HEK293 (cell line): ENCODE data around the gene NPFF.

ENCODE experiments used
- TRIM28 ChIP-seq: IDR thresholded peaks from 2 replicates; pipeline ENCODE4 v1.6.1; 2011; ENCODE audit warnings: low read length, control low read depth, borderline replicate concordance
- ZEB2 ChIP-seq: fragments of 450-650 bp; formaldehyde crosslinking; IDR thresholded peaks from 2 replicates; pipeline ENCODE4 v1.5.1; 2016; ENCODE audit warnings: missing biosample characterization, missing genetic modification characterization
- ZIC2 ChIP-seq: fragments of 450-650 bp; formaldehyde crosslinking; IDR thresholded peaks from 2 replicates; pipeline ENCODE4 v1.5.1; 2016; ENCODE audit warnings: missing biosample characterization, missing genetic modification characterization
- ZNF184 ChIP-seq: fragments of 450-650 bp; IDR thresholded peaks from 2 replicates; pipeline ENCODE4 v1.5.1; 2018; ENCODE audit warnings: missing biosample characterization, mild to moderate bottlenecking, missing genetic modification characterization
- ZNF266 ChIP-seq: fragments of 450-650 bp; formaldehyde crosslinking; IDR thresholded peaks from 2 replicates; pipeline ENCODE4 v1.5.1; 2016; ENCODE audit warnings: missing biosample characterization, missing genetic modification characterization, low read depth
- ZNF292 ChIP-seq: fragments of 450-650 bp; formaldehyde crosslinking; IDR thresholded peaks from 2 replicates; pipeline ENCODE4 v1.5.1; 2016; ENCODE audit warnings: low read depth, missing biosample characterization, missing genetic modification characterization, borderline replicate concordance
- ZNF335 ChIP-seq: fragments of 450-650 bp; formaldehyde crosslinking; conservative IDR thresholded peaks from 2 replicates; pipeline ENCODE4 v1.5.1; 2016; ENCODE audit warnings: missing biosample characterization, missing genetic modification characterization
- ZNF529 ChIP-seq: fragments of 450-650 bp; formaldehyde crosslinking; IDR thresholded peaks from 2 replicates; pipeline ENCODE4 v1.5.1; 2017; ENCODE audit warnings: missing genetic modification characterization, missing biosample characterization; ENCODE audit not compliant: insufficient replicate concordance
- ZNF747 ChIP-seq: fragments of 450-650 bp; formaldehyde crosslinking; IDR thresholded peaks from 2 replicates; pipeline ENCODE4 v1.5.1; 2016; ENCODE audit warnings: missing biosample characterization, missing genetic modification characterization
- TF ChIP-seq, protein P1 (sequence below): fragments of 450-650 bp; formaldehyde crosslinking; IDR thresholded peaks from 2 replicates; pipeline ENCODE4 v1.5.1; 2016; ENCODE audit warnings: missing biosample characterization, missing genetic modification characterization
- TF ChIP-seq, protein P2 (sequence below): fragments of 450-650 bp; formaldehyde crosslinking; IDR thresholded peaks from 2 replicates; pipeline ENCODE4 v1.5.1; 2016; ENCODE audit warnings: missing biosample characterization, missing genetic modification characterization, low read depth
- TF ChIP-seq, protein P3 (sequence below): fragments of 450-650 bp; formaldehyde crosslinking; IDR thresholded peaks from 2 replicates; pipeline ENCODE4 v1.5.1; 2016; ENCODE audit warnings: missing biosample characterization, missing genetic modification characterization

DNA sequence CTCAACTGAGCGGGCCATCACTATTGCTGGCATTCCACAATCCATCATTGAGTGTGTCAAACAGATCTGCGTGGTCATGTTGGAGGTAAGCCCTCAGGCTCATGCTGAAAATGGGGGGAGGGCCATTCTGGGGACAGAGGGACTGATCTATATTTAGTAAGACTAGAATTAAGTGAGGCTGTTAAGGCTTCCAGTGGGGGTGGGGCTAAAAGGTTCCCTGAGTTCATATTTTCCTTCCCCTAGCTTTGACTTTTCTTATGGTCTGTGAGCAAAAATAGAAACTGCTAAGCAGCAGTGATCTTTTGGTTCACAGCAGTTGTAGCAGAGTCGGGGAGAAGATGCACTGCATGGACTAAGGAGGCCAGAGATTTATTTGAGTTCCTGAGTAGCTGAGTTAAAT, 46.2 kb downstream of the NPFF start:
- TF ChIP-seq TRIM28 (no peak), ZNF335 (tag by site-specific recombination) (no peak), ZIC2 (tag by site-specific recombination) (no peak), ZNF747 (tag by site-specific recombination) (no peak), ZNF266 (tag by site-specific recombination) (no peak), ZNF529 (tag by site-specific recombination) (no peak), ZNF184 (tag by site-specific recombination) (no peak), ZNF292 (tag by site-specific recombination) (no peak), ZEB2 (tag by site-specific recombination) (no peak)
- TF ChIP-seq, protein P1, sequence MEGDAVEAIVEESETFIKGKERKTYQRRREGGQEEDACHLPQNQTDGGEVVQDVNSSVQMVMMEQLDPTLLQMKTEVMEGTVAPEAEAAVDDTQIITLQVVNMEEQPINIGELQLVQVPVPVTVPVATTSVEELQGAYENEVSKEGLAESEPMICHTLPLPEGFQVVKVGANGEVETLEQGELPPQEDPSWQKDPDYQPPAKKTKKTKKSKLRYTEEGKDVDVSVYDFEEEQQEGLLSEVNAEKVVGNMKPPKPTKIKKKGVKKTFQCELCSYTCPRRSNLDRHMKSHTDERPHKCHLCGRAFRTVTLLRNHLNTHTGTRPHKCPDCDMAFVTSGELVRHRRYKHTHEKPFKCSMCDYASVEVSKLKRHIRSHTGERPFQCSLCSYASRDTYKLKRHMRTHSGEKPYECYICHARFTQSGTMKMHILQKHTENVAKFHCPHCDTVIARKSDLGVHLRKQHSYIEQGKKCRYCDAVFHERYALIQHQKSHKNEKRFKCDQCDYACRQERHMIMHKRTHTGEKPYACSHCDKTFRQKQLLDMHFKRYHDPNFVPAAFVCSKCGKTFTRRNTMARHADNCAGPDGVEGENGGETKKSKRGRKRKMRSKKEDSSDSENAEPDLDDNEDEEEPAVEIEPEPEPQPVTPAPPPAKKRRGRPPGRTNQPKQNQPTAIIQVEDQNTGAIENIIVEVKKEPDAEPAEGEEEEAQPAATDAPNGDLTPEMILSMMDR = no peak
- TF ChIP-seq, protein P2, sequence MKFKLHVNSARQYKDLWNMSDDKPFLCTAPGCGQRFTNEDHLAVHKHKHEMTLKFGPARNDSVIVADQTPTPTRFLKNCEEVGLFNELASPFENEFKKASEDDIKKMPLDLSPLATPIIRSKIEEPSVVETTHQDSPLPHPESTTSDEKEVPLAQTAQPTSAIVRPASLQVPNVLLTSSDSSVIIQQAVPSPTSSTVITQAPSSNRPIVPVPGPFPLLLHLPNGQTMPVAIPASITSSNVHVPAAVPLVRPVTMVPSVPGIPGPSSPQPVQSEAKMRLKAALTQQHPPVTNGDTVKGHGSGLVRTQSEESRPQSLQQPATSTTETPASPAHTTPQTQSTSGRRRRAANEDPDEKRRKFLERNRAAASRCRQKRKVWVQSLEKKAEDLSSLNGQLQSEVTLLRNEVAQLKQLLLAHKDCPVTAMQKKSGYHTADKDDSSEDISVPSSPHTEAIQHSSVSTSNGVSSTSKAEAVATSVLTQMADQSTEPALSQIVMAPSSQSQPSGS (tag by site-specific recombination) = no peak
- TF ChIP-seq, protein P3, sequence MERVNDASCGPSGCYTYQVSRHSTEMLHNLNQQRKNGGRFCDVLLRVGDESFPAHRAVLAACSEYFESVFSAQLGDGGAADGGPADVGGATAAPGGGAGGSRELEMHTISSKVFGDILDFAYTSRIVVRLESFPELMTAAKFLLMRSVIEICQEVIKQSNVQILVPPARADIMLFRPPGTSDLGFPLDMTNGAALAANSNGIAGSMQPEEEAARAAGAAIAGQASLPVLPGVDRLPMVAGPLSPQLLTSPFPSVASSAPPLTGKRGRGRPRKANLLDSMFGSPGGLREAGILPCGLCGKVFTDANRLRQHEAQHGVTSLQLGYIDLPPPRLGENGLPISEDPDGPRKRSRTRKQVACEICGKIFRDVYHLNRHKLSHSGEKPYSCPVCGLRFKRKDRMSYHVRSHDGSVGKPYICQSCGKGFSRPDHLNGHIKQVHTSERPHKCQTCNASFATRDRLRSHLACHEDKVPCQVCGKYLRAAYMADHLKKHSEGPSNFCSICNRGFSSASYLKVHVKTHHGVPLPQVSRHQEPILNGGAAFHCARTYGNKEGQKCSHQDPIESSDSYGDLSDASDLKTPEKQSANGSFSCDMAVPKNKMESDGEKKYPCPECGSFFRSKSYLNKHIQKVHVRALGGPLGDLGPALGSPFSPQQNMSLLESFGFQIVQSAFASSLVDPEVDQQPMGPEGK (tag by site-specific recombination) = no peak
